B cell (primary cell): ENCODE data around the gene AP5B1.

Experiments used
- CTCF ChIP-seq: fragments of 200-600 bp; IDR thresholded peaks from one replicate; pipeline ENCODE4 v1.8.0; 2022; ENCODE audit warnings: antibody characterized with exemption, mild to moderate bottlenecking
- EZH2 ChIP-seq: IDR thresholded peaks from 2 replicates; pipeline ENCODE4 v1.6.1; 2012; ENCODE audit warnings: borderline replicate concordance, low read depth, mild to moderate bottlenecking, moderate library complexity, low read length; ENCODE audit not compliant: insufficient read depth, poor library complexity, severe bottlenecking

- TF ChIP-seq CTCF (no peak), EZH2 (no peak)
Observed at GRCh38 chr11:65808744-65809341, 28.1 kb upstream of the AP5B1 start.
